ENCODE data around the gene ANKRD52. TPM values are rescaled to one million over a fixed set of nuclear protein-coding genes. Genes with fewer than 3 reads are reported as not detected.

The ANKRD52 gene
- total and polyA plus RNA-seq, 9 of the 15 experiments (the other 6 are each of a cell fraction or from before 2014, with no cell fraction given): 0.52 to 46.8 (median 7.9) TPM

- TF ChIP-seq ARID3A (IDR thresholded peaks at IDR 0.05; ENCODE audit: borderline replicate concordance, low read depth, low read length) (no peak), FOXA1 (IDR thresholded peaks at IDR 0.05; ENCODE audit: borderline replicate concordance) (no peak), TAF1 (IDR thresholded peaks at IDR 0.05; ENCODE audit: control insufficient read depth, extremely low read depth, insufficient read depth, low read length, severe bottlenecking) (no peak), ZNF184 (CRISPR knock-in tag; IDR thresholded peaks at IDR 0.05) (no peak), IRF1 (CRISPR knock-in tag; IDR thresholded peaks at IDR 0.05; ENCODE audit: borderline replicate concordance) (no peak), MIER1 (IDR thresholded peaks at IDR 0.05; ENCODE audit: low read depth) (peak; percentile 81; the same call in 1 of the 2 replicates), ZBTB5 (IDR thresholded peaks at IDR 0.05) (no peak), FOSL1 (tag; conservative IDR thresholded peaks at IDR 0.05) (no peak), ZNF175 (CRISPR knock-in tag; IDR thresholded peaks at IDR 0.05; ENCODE audit: low read depth) (no peak), HNRNPK (IDR thresholded peaks at IDR 0.05; ENCODE audit: low read depth, low read length, poor library complexity, severe bottlenecking) (no peak)
- TF ChIP-seq, protein P1, sequence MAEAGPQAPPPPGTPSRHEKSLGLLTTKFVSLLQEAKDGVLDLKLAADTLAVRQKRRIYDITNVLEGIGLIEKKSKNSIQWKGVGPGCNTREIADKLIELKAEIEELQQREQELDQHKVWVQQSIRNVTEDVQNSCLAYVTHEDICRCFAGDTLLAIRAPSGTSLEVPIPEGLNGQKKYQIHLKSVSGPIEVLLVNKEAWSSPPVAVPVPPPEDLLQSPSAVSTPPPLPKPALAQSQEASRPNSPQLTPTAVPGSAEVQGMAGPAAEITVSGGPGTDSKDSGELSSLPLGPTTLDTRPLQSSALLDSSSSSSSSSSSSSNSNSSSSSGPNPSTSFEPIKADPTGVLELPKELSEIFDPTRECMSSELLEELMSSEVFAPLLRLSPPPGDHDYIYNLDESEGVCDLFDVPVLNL (CRISPR knock-in tag; IDR thresholded peaks at IDR 0.05; ENCODE audit: low read depth): peak; percentile 58; the same call in 1 of the 2 replicates
- TF ChIP-seq, protein P2, sequence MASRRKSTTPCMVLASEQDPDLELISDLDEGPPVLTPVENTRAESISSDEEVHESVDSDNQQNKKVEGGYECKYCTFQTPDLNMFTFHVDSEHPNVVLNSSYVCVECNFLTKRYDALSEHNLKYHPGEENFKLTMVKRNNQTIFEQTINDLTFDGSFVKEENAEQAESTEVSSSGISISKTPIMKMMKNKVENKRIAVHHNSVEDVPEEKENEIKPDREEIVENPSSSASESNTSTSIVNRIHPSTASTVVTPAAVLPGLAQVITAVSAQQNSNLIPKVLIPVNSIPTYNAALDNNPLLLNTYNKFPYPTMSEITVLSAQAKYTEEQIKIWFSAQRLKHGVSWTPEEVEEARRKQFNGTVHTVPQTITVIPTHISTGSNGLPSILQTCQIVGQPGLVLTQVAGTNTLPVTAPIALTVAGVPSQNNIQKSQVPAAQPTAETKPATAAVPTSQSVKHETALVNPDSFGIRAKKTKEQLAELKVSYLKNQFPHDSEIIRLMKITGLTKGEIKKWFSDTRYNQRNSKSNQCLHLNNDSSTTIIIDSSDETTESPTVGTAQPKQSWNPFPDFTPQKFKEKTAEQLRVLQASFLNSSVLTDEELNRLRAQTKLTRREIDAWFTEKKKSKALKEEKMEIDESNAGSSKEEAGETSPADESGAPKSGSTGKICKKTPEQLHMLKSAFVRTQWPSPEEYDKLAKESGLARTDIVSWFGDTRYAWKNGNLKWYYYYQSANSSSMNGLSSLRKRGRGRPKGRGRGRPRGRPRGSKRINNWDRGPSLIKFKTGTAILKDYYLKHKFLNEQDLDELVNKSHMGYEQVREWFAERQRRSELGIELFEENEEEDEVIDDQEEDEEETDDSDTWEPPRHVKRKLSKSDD (conservative IDR thresholded peaks at IDR 0.05; ENCODE audit: low read length): no peak
Measured at GRCh38 chr12:56224954-56225353, 33.2 kb downstream of the ANKRD52 start (continued).

Measured in K562 (cell line).